Esophagus squamous epithelium (tissue), 5 donors: ENCODE results near the gene VGLL4. TPM values are rescaled to one million over a fixed set of nuclear protein-coding genes. Genes with fewer than 3 reads are reported as not detected.
A peak's percentile ranks its signal among the peaks of the same experiment; 100 is the strongest.

ENCODE experiments used
- DNase-seq: peaks from one replicate; lab custom pipeline; 2025; lab: John Stamatoyannopoulos, UW
- H3K27ac ChIP-seq, 4 donors: fragments of 200-600 bp; sonication (generic); one replicate each; pipeline ENCODE4 v1.5.1; 2016 to 2019; ENCODE audit warnings: mild to moderate bottlenecking in 1 of 4
- H3K27me3 ChIP-seq, 4 donors: fragments of 200-600 bp; sonication (generic); 1 replicate in 3 of 4; 2 replicates in 1 of 4; pipeline versions ENCODE4 v1.5.1 to v1.6.0; 2017 to 2021; ENCODE audit warnings: antibody characterized with exemption in 1 of 4
- H3K36me3 ChIP-seq, 3 donors: fragments of 200-600 bp; sonication (generic); one replicate each; pipeline ENCODE4 v1.5.1; 2016 to 2019
- H3K4me1 ChIP-seq, 3 donors: fragments of 200-600 bp; sonication (generic); one replicate each; pipeline ENCODE4 v1.5.1; 2017 to 2019
- H3K4me3 ChIP-seq, 4 donors: fragments of 200-600 bp; sonication (generic); 1 replicate in 3 of 4; 2 replicates in 1 of 4; pipeline ENCODE4 v1.5.1; 2016 to 2019; ENCODE audit warnings: mild to moderate bottlenecking in 2 of 4, moderate library complexity in 1 of 4
- H3K9me3 ChIP-seq, 3 donors: fragments of 200-600 bp; sonication (generic); one replicate each; pipeline ENCODE4 v1.5.1; 2016 to 2019
- POLR2A ChIP-seq, 4 donors: fragments of 450-650 bp; IDR thresholded peaks; one replicate each; pipeline ENCODE4 v1.6.1; 2017; ENCODE audit warnings: antibody characterized with exemption in 4 of 4, mild to moderate bottlenecking in 4 of 4, moderate library complexity in 3 of 4
- WGBS, 2 donors: methylation state at CpG; one replicate each; pipeline ENCODE4 v1.1.5; 2018; 5-methylcytosine and 5-hydroxymethylcytosine counted together
- intact Hi-C: fragments of 100-400 bp; cut with DNase I; formaldehyde crosslinking; loops from one replicate; pipeline ENCODE4 v1.15.0; 2022
- total RNA-seq, 4 donors: library from RNA; depleted of rRNA; stranded (reverse); fragments of >200 nt; gene quantifications; one replicate each; pipeline ENCODE4 v1.1.0, GENCODE V29; 2016
- TF ChIP-seq, protein P1 (sequence below), 6 experiments: fragments of 450-650 bp in 4 of 6; fragments of 200-600 bp in 2 of 6; sonication (generic) in 2 of 6; IDR thresholded peaks; one replicate each; pipeline ENCODE4 v1.5.1; 2016 to 2019; ENCODE audit warnings: antibody characterized with exemption in 6 of 6, mild to moderate bottlenecking in 4 of 6, moderate library complexity in 4 of 6
- donor health status: DM: yes; HTN: yes; CAD: no.

The VGLL4 gene
- total RNA-seq, 4 donors from 2014 or later, result 31.8 to 50.0 (median 44.5) TPM

DNA sequence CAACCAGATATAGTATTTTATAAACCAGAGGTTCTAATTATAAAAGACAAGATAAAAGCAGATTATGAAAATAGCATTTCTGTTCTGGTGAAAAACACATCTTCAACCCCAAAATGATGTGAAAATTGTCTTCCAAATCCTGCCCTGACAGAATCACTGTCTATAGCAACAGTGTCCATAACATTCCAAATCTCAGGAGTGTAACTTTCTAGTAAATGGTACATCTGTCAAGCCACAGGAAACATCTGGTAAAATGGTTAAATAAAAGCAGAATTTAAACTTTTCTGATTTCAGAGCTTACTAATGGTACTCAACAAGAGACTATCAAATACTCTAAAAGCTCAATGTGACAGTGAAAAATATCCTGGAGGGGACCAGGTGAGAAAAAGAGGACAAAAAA lies 60.5 kb downstream of the VGLL4 start:
- intact Hi-C loops, result no loop called here
- Histone ChIP-seq H3K4me1 (peaks cover 18 to 83% (median 28%) of the 10 kb centered on the region in 3 donors), H3K27me3 (no peaks in the 10 kb centered on the region), H3K4me3 (no peak overlapping the region), H3K36me3 (peaks cover 0 to 5% (median 0%) of the 10 kb centered on the region in 3 donors), H3K9me3 (no peaks in the 10 kb centered on the region), H3K27ac (peak overlapping the region in 2 of 4 donors; percentile 78 to 83)
- DNase-seq, result no peak
- TF ChIP-seq, protein P1, sequence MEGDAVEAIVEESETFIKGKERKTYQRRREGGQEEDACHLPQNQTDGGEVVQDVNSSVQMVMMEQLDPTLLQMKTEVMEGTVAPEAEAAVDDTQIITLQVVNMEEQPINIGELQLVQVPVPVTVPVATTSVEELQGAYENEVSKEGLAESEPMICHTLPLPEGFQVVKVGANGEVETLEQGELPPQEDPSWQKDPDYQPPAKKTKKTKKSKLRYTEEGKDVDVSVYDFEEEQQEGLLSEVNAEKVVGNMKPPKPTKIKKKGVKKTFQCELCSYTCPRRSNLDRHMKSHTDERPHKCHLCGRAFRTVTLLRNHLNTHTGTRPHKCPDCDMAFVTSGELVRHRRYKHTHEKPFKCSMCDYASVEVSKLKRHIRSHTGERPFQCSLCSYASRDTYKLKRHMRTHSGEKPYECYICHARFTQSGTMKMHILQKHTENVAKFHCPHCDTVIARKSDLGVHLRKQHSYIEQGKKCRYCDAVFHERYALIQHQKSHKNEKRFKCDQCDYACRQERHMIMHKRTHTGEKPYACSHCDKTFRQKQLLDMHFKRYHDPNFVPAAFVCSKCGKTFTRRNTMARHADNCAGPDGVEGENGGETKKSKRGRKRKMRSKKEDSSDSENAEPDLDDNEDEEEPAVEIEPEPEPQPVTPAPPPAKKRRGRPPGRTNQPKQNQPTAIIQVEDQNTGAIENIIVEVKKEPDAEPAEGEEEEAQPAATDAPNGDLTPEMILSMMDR (IDR thresholded peaks at IDR 0.05), result no peak
- no peak for TF ChIP-seq POLR2A (IDR thresholded peaks at IDR 0.05)

DNA sequence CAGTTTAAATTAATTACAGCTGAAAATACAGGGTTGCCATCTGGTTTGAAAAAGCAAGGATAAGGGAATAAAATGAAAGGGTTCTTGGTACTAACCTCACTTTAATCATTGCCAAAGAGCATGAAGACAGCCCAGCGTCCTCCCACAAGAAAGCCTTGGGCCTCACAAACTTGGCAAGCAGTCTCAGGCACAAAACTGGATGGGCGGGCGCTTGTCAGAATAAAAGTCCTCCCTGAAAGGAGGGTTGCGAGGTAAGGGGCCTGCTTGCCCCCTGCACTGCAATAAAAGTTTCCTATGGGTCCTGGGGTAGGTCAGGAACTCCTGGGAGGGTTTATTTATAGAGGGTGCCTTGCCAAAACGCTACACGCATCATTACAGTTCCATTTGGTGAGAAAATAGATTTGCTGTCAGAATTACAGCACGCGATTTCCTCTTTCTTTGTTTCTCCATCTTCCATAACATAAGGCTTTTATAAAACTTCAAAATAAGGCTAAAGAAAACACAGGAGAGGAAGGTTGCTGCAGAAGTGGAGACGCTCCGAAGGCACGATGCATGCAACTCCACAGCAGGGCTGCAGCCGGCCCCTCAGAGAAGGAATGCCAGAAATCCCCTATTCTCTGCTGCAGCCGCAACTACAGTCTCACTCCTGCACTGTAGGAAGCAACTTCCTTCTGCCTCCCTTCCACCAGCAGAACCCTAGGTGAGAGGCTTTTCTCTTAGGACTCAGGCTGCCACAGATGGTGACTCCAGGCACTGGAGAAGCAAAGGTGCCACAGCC lies 61.3 kb downstream of the VGLL4 start:
- intact Hi-C loops, result no loop called here
- 1 to 15% methylated on average over 12 to 13 of the region's 13 CpGs for whole genome bisulfite sequencing, 2 donors
- H3K36me3 ChIP-seq, result peaks cover 0 to 5% (median 0%) of the 10 kb centered on the region in 3 donors
- H3K4me1 ChIP-seq, result peaks cover 18 to 78% (median 28%) of the 10 kb centered on the region in 3 donors
- peak overlapping the region; percentile 39 to 83 (median 75) for H3K27ac ChIP-seq
- peak overlapping the region in 3 of 4 donors; percentile 35 to 53 (median 35) for H3K4me3 ChIP-seq
- no peaks in the 10 kb centered on the region for H3K9me3 ChIP-seq
- TF ChIP-seq, protein P1 (IDR thresholded peaks at IDR 0.05), result no peak
- no peak for TF ChIP-seq POLR2A (IDR thresholded peaks at IDR 0.05)
- no peaks in the 10 kb centered on the region for H3K27me3 ChIP-seq
- DNase-seq, result no peak

DNA sequence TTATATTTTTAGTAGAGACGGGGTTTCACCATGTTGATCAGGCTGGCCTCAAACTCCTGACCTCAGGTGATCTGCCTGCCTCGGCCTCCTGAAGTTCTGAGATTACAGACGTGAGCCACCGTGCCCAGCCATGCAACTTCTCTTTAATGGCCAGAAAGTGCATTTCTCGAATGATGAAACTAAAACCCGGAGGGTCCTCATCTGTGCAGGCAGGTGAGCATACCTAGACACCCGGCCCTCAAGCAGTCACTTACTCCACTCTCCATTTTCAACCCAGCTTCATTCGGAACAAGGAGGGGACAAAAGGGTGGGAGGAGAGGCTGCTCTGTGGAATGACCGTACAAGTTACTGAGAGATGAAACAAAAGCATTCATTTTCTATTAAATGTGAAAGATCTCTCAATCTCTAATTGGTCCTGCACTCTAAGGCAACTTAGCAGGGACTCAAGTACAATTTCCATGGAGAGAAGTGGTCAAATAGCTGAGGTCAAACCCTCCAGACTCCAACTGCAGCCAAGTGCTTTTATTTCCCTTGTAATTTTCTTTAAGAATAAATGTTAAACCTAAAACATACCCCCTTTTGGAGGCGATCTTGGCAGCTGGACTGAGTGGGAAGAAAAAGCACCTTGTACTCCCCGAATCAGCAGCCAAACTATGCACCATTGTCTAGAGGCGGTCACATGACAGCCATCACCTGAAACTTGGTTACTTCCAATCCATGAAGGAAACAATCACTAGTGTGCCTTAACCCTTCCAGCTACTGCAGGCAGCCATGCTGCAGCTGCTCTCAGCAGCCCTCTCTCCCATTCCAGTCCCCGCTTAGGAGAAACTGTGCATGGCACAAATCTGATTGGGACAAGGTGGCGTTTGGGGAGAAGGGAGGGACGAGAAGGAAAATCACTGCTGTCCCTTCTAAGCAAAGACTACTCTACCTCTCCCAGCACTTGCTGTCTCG lies 62.2 kb downstream of the VGLL4 start:
- intact Hi-C loops, result no loop called here
- peak overlapping the region in 3 of 4 donors; percentile 35 to 53 (median 35) for H3K4me3 ChIP-seq
- 36 to 48% methylated on average over 12 to 13 of the region's 16 CpGs for WGBS, 2 donors
- TF ChIP-seq, protein P1 (IDR thresholded peaks at IDR 0.05), result no peak
- no peak for TF ChIP-seq POLR2A (IDR thresholded peaks at IDR 0.05)
- H3K27me3 ChIP-seq, result no peaks in the 10 kb centered on the region
- DNase-seq, result no peak
- no peaks in the 10 kb centered on the region for H3K36me3 ChIP-seq
- peak overlapping the region; percentile 39 to 83 (median 75) for H3K27ac ChIP-seq
- H3K4me1 ChIP-seq, result peaks cover 18 to 75% (median 28%) of the 10 kb centered on the region in 3 donors
- no peaks in the 10 kb centered on the region for H3K9me3 ChIP-seq

DNA sequence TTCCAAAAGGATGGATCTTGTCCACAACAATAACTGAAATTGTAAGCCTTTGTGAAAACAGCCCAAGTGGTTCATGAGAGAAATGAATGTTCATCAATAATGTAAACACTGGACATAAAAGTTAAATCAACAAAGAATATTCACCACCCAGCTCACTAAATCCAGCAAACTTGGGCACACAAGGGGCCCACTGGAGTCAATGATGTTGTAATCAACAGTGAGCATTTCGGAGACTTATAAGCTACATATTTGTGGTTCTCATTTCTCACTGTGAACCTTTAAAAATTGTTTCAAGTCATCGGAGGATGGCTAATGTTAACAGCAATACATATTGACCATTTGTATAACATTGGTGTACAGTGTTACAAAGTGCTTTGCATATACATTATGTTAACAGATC lies 63.1 kb downstream of the VGLL4 start:
- no peak overlapping the region for H3K4me3 ChIP-seq
- DNase-seq, result no peak
- H3K36me3 ChIP-seq, result peaks cover 0 to 4% (median 0%) of the 10 kb centered on the region in 3 donors
- intact Hi-C loops, result no loop called here
- H3K27ac ChIP-seq, result peak overlapping the region in 1 of 4 donors; percentile 83
- peaks cover 18 to 75% (median 28%) of the 10 kb centered on the region in 3 donors for H3K4me1 ChIP-seq
- H3K27me3 ChIP-seq, result no peaks in the 10 kb centered on the region
- TF ChIP-seq, protein P1 (IDR thresholded peaks at IDR 0.05), result no peak
- no peak for TF ChIP-seq POLR2A (IDR thresholded peaks at IDR 0.05)
- H3K9me3 ChIP-seq, result no peaks in the 10 kb centered on the region
- 77 to 81% methylated on average over 2 of the region's 2 CpGs for WGBS, 2 donors
